Osteoblast (primary cell): ENCODE data around the gene PHF19. TPM values are rescaled to one million over a fixed set of nuclear protein-coding genes. Genes with fewer than 3 reads are reported as not detected.
A peak's percentile ranks its signal among the peaks of the same experiment; 100 is the strongest.

Experiments used
- DNase-seq: peaks from one replicate; pipeline ENCODE4 v3.0.0; 2011; ENCODE audit warnings: low spot score, mixed read lengths; ENCODE audit not compliant: insufficient read length; ENCODE audit errors: missing footprints
- H2AFZ ChIP-seq: 2 replicates; pipeline ENCODE4 v1.6.0; 2011; ENCODE audit warnings: mild to moderate bottlenecking, low read length
- H3K27ac ChIP-seq: 2 replicates; pipeline ENCODE4 v1.5.1; 2011; ENCODE audit warnings: mild to moderate bottlenecking, low read depth, low read length, moderate library complexity
- H3K27me3 ChIP-seq: 2 replicates; pipeline ENCODE4 v1.6.0; 2012; ENCODE audit warnings: mild to moderate bottlenecking, control low read depth, inconsistent platforms, low read length, moderate library complexity; ENCODE audit not compliant: insufficient read depth
- H3K36me3 ChIP-seq: 2 replicates; pipeline ENCODE4 v1.5.1; 2011; ENCODE audit warnings: mild to moderate bottlenecking, low read length, control low read depth, moderate library complexity; ENCODE audit not compliant: insufficient read depth
- H3K4me1 ChIP-seq: 2 replicates; pipeline ENCODE4 v1.5.1; 2011; ENCODE audit warnings: mild to moderate bottlenecking, low read length, control low read depth, moderate library complexity; ENCODE audit not compliant: insufficient read depth
- H3K4me2 ChIP-seq: 2 replicates; pipeline ENCODE4 v1.6.0; 2011; ENCODE audit warnings: mild to moderate bottlenecking, low read length; ENCODE audit not compliant: insufficient read depth
- H3K4me3 ChIP-seq: fragments of 200-600 bp; sonication (generic); 3 replicates; pipeline ENCODE4 v1.5.1; 2012; ENCODE audit warnings: mild to moderate bottlenecking, low read length, inconsistent platforms; ENCODE audit not compliant: insufficient read depth
- H3K79me2 ChIP-seq: 2 replicates; pipeline ENCODE4 v1.6.0; 2012; ENCODE audit warnings: mild to moderate bottlenecking, low read length, control low read depth, inconsistent platforms; ENCODE audit not compliant: insufficient read depth
- H3K9me3 ChIP-seq: 2 replicates; pipeline ENCODE4 v1.5.1; 2011; ENCODE audit warnings: low read depth, low read length, control low read depth
- H4K20me1 ChIP-seq: 2 replicates; pipeline ENCODE4 v1.6.0; 2012; ENCODE audit warnings: mild to moderate bottlenecking, low read length, control low read depth; ENCODE audit not compliant: insufficient read depth
- total RNA-seq: library from RNA; depleted of rRNA; stranded (reverse); fragments of >200 nt; gene quantifications from 2 replicates; pipeline ENCODE4 v1.2.3, GENCODE V29; 2012
- TF ChIP-seq, protein P1 (sequence below): IDR thresholded peaks from 2 replicates; pipeline ENCODE4 v1.5.1; 2011; ENCODE audit warnings: mild to moderate bottlenecking, low read depth, low read length, moderate library complexity; ENCODE audit errors: extremely low read depth

The PHF19 gene
- total RNA-seq, 1 donor, result 16.6 TPM

DNA sequence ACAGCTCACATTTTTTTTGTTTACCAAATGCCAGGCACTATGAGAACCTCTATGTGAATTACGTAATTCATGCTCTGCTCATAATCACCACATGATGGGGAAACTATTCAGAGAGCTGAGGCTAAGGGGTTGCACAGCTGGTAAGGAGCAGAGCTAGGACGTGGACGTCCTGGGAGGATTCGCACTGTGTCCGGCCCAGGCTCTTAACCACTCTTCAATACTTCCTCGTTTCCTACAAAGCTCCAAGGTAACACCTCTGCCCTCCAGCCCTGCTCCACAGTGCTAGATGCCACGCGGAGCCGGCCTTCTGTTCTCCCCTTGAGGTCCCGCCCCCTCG is 8.7 kb downstream of the PHF19 start:
- H2AFZ ChIP-seq, result peak overlapping the region; percentile 91
- peaks cover 30% of the 10 kb centered on the region for H3K36me3 ChIP-seq

DNA sequence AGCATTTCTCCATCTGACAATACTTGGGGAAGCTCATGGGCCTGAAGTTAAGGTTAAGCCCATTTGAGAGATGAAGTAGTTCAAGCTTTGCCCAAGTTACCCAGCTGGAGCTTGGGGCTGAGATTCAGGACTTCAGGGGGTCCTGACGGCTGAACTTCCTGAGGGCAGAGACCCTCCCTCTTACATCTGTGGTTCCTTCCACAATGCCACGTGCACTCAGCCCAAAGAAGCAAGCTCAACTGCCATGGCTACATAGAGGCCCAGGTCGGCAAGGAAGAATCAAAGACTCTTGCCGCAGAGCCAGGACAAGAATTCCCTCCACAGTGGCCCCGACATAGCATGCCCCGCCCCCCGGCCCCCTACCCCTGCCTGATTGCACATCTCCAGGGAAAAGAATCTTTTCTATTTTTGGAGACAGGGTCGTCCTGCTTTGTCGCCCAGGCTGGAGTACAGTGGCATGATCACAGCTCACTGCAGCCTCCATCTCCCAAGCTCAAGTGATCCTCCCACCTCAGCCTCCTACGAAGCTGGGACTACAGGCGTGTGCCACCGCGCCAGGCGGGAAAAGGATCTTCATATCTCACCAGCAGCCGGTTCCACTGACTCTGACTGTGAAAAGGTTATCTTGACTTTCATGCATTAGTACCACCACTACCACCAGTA is 9.2 kb downstream of the PHF19 start:
- Histone ChIP-seq H3K4me2 (peak overlapping the region; percentile 82), H3K27ac (peak overlapping the region; percentile 47), H2AFZ (peak overlapping the region; percentile 91), H4K20me1 (no peaks in the 10 kb centered on the region), H3K27me3 (no peaks in the 10 kb centered on the region), H3K4me3 (peak overlapping the region; percentile 72), H3K4me1 (peaks cover 9% of the 10 kb centered on the region), H3K36me3 (peaks cover 28% of the 10 kb centered on the region), H3K9me3 (no peaks in the 10 kb centered on the region), H3K79me2 (no peaks in the 10 kb centered on the region)
- no peak for DNase-seq
- TF ChIP-seq, protein P1, sequence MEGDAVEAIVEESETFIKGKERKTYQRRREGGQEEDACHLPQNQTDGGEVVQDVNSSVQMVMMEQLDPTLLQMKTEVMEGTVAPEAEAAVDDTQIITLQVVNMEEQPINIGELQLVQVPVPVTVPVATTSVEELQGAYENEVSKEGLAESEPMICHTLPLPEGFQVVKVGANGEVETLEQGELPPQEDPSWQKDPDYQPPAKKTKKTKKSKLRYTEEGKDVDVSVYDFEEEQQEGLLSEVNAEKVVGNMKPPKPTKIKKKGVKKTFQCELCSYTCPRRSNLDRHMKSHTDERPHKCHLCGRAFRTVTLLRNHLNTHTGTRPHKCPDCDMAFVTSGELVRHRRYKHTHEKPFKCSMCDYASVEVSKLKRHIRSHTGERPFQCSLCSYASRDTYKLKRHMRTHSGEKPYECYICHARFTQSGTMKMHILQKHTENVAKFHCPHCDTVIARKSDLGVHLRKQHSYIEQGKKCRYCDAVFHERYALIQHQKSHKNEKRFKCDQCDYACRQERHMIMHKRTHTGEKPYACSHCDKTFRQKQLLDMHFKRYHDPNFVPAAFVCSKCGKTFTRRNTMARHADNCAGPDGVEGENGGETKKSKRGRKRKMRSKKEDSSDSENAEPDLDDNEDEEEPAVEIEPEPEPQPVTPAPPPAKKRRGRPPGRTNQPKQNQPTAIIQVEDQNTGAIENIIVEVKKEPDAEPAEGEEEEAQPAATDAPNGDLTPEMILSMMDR, result no peak

More for the DNA sequence above, 8.7 kb downstream of the PHF19 start:
- peak overlapping the region; percentile 72 for H3K4me3 ChIP-seq
- TF ChIP-seq, protein P1, result no peak
- H3K79me2 ChIP-seq, result no peaks in the 10 kb centered on the region
- peak overlapping the region; percentile 47 for H3K27ac ChIP-seq
- H3K9me3 ChIP-seq, result no peaks in the 10 kb centered on the region
- DNase-seq, result no peak
- peaks cover 9% of the 10 kb centered on the region for H3K4me1 ChIP-seq
- H3K4me2 ChIP-seq, result peak overlapping the region; percentile 82
- no peaks in the 10 kb centered on the region for H3K27me3 ChIP-seq
- no peaks in the 10 kb centered on the region for H4K20me1 ChIP-seq

GRCh38 chr9:120866651-120867050 is 10.3 kb downstream of the PHF19 start:
- Histone ChIP-seq H3K4me2 (no peak overlapping the region), H3K4me1 (peaks cover 9% of the 10 kb centered on the region), H2AFZ (no peak overlapping the region), H3K36me3 (peaks cover 30% of the 10 kb centered on the region), H4K20me1 (no peaks in the 10 kb centered on the region), H3K27me3 (no peaks in the 10 kb centered on the region), H3K27ac (no peak overlapping the region), H3K4me3 (no peak overlapping the region), H3K79me2 (no peaks in the 10 kb centered on the region), H3K9me3 (no peaks in the 10 kb centered on the region)
- TF ChIP-seq, protein P1, result no peak
- DNase-seq, result no peak

- Histone ChIP-seq H3K27me3 (no peaks in the 10 kb centered on the region), H3K4me3 (no peak overlapping the region), H4K20me1 (no peaks in the 10 kb centered on the region), H3K4me1 (peaks cover 9% of the 10 kb centered on the region), H3K36me3 (peaks cover 38% of the 10 kb centered on the region), H3K27ac (no peak overlapping the region), H3K79me2 (no peaks in the 10 kb centered on the region), H3K9me3 (no peaks in the 10 kb centered on the region), H3K4me2 (no peak overlapping the region), H2AFZ (no peak overlapping the region)
- no peak for DNase-seq
- TF ChIP-seq, protein P1, result no peak
Measured at GRCh38 chr9:120865809-120866208, 11.2 kb downstream of the PHF19 start.
